DOHH2 (cell line): ENCODE measurements around the gene PRKN.

Experiments used
- H3F3A ChIP-seq: fragments of 200-600 bp; sonication (generic), shearing (Covaris generic); 2 replicates; pipeline ENCODE4 v1.6.0; 2016; ENCODE audit warnings: antibody characterized with exemption, mild to moderate bottlenecking; ENCODE audit not compliant: control insufficient read depth, insufficient read depth
- H3K27ac ChIP-seq: fragments of 200-600 bp; sonication (generic); 2 replicates; pipeline ENCODE4 v1.5.1; 2014; ENCODE audit warnings: low read depth, mild to moderate bottlenecking, low read length, moderate library complexity
- H3K27me3 ChIP-seq: fragments of 200-600 bp; sonication (generic); 2 replicates; pipeline ENCODE4 v1.6.1; 2014; ENCODE audit warnings: mild to moderate bottlenecking, low read length, mixed read lengths; ENCODE audit not compliant: control insufficient read depth
- H3K36me3 ChIP-seq: fragments of 200-600 bp; sonication (generic); 2 replicates; pipeline ENCODE4 v1.6.1; 2014; ENCODE audit warnings: mild to moderate bottlenecking, low read length, moderate library complexity, mixed read lengths; ENCODE audit not compliant: control insufficient read depth
- H3K4me1 ChIP-seq: fragments of 200-600 bp; sonication (generic); 2 replicates; pipeline ENCODE4 v1.6.1; 2014; ENCODE audit warnings: mild to moderate bottlenecking, low read length, mixed read lengths; ENCODE audit not compliant: control insufficient read depth
- H3K4me2 ChIP-seq: fragments of 200-600 bp; sonication (generic); 2 replicates; pipeline ENCODE4 v1.6.0; 2014; ENCODE audit warnings: mild to moderate bottlenecking, low read length, moderate library complexity
- H3K4me3 ChIP-seq: fragments of 200-600 bp; sonication (generic); 2 replicates; pipeline ENCODE4 v1.5.1; 2014; ENCODE audit warnings: mild to moderate bottlenecking, low read length, mixed read lengths
- H3K79me2 ChIP-seq: fragments of 200-600 bp; sonication (generic); 2 replicates; pipeline ENCODE4 v1.6.1; 2014; ENCODE audit warnings: mild to moderate bottlenecking, low read length, mixed read lengths; ENCODE audit not compliant: control insufficient read depth
- H3K9me2 ChIP-seq: fragments of 200-600 bp; sonication (generic); replicated peaks from 2 replicates; pipeline ENCODE4 v1.6.1; 2014; ENCODE audit warnings: mild to moderate bottlenecking, low read length, mixed read lengths; ENCODE audit not compliant: control insufficient read depth
- H3K9me3 ChIP-seq: fragments of 200-600 bp; sonication (generic); 2 replicates; pipeline ENCODE4 v1.6.1; 2014; ENCODE audit warnings: antibody characterized with exemption, low read length, mixed read lengths; ENCODE audit not compliant: control insufficient read depth, insufficient read depth
- H4K20me1 ChIP-seq: fragments of 200-600 bp; sonication (generic); 2 replicates; pipeline ENCODE4 v1.6.0; 2014; ENCODE audit warnings: low read depth, mild to moderate bottlenecking, antibody characterized with exemption, low read length, moderate library complexity; ENCODE audit not compliant: control insufficient read depth, insufficient read depth
- EZH2phosphoT487 ChIP-seq: fragments of 200-600 bp; sonication (generic); IDR thresholded peaks from 2 replicates; pipeline ENCODE4 v1.6.1; 2017; ENCODE audit warnings: borderline replicate concordance, mild to moderate bottlenecking, antibody characterized with exemption, low read length, moderate library complexity, mixed read lengths
- TF ChIP-seq, protein P1 (sequence below): fragments of 200-600 bp; sonication (generic); IDR thresholded peaks from one replicate; pipeline ENCODE4 v1.5.1; 2014; ENCODE audit warnings: antibody characterized with exemption, mild to moderate bottlenecking, low read depth, low read length; ENCODE audit not compliant: poor library complexity, severe bottlenecking

The PRKN gene

DNA sequence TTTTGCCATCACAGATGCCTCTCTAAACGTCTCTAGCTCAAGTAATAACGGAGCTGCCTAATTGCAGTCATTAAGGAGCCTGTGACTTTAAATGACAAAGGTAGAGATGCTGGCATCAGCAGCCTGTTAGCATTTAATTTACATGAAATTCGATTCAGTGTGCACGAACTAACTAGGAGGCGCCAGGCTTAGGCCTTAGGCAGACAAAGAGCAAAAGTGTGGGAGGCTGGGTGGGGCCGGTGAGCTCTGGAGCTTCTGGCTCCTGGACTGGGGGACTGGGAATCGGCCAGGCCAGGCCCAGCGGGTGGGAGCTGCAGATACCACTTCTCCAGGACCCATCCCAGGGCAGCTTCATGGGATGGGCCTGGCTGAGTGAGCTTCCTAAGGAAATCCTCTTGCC is 1283.7 kb downstream of the PRKN start:
- Histone ChIP-seq H3K9me3 (no peaks in the 10 kb centered on the region), H3K79me2 (no peaks in the 10 kb centered on the region), H3K27ac (no peak overlapping the region), H3K36me3 (no peaks in the 10 kb centered on the region), H4K20me1 (no peaks in the 10 kb centered on the region), H3K27me3 (no peaks in the 10 kb centered on the region), H3F3A (no peaks in the 10 kb centered on the region), H3K4me1 (no peaks in the 10 kb centered on the region), H3K4me2 (no peak overlapping the region), H3K4me3 (no peak overlapping the region), H3K9me2 (no peaks in the 10 kb centered on the region)
- no peak for TF ChIP-seq EZH2phosphoT487
- TF ChIP-seq, protein P1, sequence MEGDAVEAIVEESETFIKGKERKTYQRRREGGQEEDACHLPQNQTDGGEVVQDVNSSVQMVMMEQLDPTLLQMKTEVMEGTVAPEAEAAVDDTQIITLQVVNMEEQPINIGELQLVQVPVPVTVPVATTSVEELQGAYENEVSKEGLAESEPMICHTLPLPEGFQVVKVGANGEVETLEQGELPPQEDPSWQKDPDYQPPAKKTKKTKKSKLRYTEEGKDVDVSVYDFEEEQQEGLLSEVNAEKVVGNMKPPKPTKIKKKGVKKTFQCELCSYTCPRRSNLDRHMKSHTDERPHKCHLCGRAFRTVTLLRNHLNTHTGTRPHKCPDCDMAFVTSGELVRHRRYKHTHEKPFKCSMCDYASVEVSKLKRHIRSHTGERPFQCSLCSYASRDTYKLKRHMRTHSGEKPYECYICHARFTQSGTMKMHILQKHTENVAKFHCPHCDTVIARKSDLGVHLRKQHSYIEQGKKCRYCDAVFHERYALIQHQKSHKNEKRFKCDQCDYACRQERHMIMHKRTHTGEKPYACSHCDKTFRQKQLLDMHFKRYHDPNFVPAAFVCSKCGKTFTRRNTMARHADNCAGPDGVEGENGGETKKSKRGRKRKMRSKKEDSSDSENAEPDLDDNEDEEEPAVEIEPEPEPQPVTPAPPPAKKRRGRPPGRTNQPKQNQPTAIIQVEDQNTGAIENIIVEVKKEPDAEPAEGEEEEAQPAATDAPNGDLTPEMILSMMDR, result no peak

DNA sequence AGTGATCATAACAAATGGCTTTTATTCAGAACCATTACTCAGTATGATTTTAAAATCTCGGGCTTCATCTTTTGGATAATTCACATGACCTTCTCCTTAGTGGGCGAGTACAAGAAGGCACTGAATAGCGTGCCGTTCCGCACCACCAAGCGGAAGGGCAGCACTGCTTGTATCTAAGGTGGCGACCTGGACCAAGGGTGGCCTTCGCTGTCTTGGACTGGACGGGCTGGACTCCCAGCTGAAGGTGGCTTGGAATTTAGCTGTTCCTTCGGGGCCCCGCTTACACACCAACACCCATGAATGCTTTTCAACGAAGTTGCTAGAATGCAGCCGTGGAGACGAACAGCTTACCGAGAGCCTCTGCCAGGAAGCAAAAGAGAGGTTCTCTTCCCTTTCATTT is 1285.1 kb downstream of the PRKN start:
- no peaks in the 10 kb centered on the region for H3K9me2 ChIP-seq
- no peaks in the 10 kb centered on the region for H3K79me2 ChIP-seq
- H3K27ac ChIP-seq, result no peak overlapping the region
- no peak overlapping the region for H3K4me3 ChIP-seq
- H3K27me3 ChIP-seq, result no peaks in the 10 kb centered on the region
- no peaks in the 10 kb centered on the region for H3K4me1 ChIP-seq
- no peaks in the 10 kb centered on the region for H3K9me3 ChIP-seq
- no peaks in the 10 kb centered on the region for H3F3A ChIP-seq
- no peaks in the 10 kb centered on the region for H4K20me1 ChIP-seq
- no peaks in the 10 kb centered on the region for H3K36me3 ChIP-seq
- no peak for TF ChIP-seq EZH2phosphoT487
- TF ChIP-seq, protein P1, result no peak
- H3K4me2 ChIP-seq, result no peak overlapping the region

DNA sequence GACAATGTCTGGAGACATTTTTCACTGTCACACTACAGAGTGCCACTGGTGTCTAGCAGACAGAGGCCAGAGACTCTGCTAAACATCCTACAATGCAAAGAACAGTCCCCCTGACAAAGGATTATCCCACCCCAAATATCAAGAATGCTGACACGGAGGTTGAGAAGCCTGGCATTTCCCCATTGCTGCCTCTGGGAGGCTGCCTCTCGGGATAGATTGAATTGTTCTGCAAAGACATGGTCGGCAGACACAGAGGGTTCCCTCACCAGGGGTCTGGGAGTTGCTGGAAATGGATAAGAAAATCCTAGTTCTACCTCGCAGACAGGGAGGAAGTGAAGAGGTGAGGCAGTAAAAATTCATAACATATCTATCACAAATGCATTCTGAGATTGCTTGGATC is 1287.3 kb downstream of the PRKN start:
- TF ChIP-seq, protein P1, result no peak
- TF ChIP-seq EZH2phosphoT487, result no peak
- Histone ChIP-seq H3K4me1 (no peaks in the 10 kb centered on the region), H3K36me3 (no peaks in the 10 kb centered on the region), H4K20me1 (no peaks in the 10 kb centered on the region), H3K27ac (no peak overlapping the region), H3K9me2 (no peaks in the 10 kb centered on the region), H3K79me2 (no peaks in the 10 kb centered on the region), H3K4me3 (no peak overlapping the region), H3K9me3 (no peaks in the 10 kb centered on the region), H3K27me3 (no peaks in the 10 kb centered on the region), H3K4me2 (no peak overlapping the region), H3F3A (no peaks in the 10 kb centered on the region)

DNA sequence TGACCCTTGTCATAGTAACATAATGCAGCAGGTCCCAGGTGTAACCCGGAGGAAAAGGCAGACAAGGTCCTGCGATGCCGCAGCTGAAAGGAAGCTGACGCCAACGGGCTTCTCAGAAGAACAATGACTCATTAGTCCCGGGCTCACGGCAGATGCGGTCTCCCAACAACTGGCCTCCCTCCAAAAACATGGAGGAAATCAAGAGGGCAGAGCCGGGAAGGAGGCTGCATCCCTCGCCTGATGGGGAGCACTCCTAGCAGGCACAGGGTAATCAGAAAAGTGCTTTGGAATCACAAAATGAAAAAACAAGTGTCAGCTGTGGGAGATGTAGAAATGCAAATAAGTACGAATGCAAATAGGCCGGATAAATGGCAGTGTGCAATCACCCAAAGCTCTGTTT is 1288.5 kb downstream of the PRKN start:
- H3K9me3 ChIP-seq, result no peaks in the 10 kb centered on the region
- H3K4me2 ChIP-seq, result no peak overlapping the region
- no peak overlapping the region for H3K4me3 ChIP-seq
- no peaks in the 10 kb centered on the region for H4K20me1 ChIP-seq
- H3K79me2 ChIP-seq, result no peaks in the 10 kb centered on the region
- no peaks in the 10 kb centered on the region for H3K36me3 ChIP-seq
- H3K27me3 ChIP-seq, result no peaks in the 10 kb centered on the region
- no peak overlapping the region for H3K27ac ChIP-seq
- H3F3A ChIP-seq, result no peaks in the 10 kb centered on the region
- no peaks in the 10 kb centered on the region for H3K4me1 ChIP-seq
- TF ChIP-seq, protein P1, result no peak
- TF ChIP-seq EZH2phosphoT487, result no peak
- H3K9me2 ChIP-seq, result no peaks in the 10 kb centered on the region
